ENCODE measurements around the gene AKR7A3. TPM values are rescaled to one million over a fixed set of nuclear protein-coding genes. Genes with fewer than 3 reads are reported as not detected.
"Not testable (repeated sequence)": the region's sequence is repeated elsewhere in the genome, so short reads cannot be mapped to it uniquely, and the experiment has no call there.

Gene AKR7A3
- total RNA-seq, 1 experiment from 2014 or later: 0.40 TPM

DNA sequence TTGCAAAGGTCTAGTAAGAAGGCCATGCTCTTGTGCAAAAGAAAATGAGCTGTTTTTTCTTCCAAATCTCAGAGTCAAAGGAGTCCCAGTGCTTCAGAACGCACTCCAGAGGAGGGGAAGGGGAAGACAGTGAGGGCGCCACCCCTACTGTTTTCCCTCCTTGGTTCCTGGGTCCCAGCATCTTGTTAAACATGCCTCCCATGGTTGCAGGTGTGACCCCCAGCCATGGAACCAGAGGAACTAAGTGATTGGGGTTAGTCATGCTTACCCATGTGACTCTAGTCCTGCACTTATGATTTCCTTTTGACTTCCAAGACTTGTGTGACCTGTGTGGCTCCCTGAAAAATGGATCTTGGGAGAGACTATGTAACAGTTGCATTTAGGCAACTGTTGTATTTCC lies 6.1 kb upstream of the AKR7A3 start:
- no peak overlapping the region for H2AFZ ChIP-seq (ENCODE audit: low read length)
- intact Hi-C loops (cut with micrococcal nuclease): no loop called here
- POLR2A ChIA-PET (ENCODE audit: unreplicated experiment): no interaction called here
- H3F3A ChIP-seq (ENCODE audit: low read length, unreplicated experiment): no peaks in the 10 kb centered on the region
- H3K36me3 ChIP-seq (ENCODE audit: low read depth, low read length): peaks cover 17% of the 10 kb centered on the region
- H3K4me3 ChIP-seq (ENCODE audit: low read length): no peak overlapping the region
- H3K9me3 ChIP-seq (ENCODE audit: low read length): peaks cover 6% of the 10 kb centered on the region
- H3K9ac ChIP-seq (ENCODE audit: low read length): no peak overlapping the region
- DNase-seq (no peak), ATAC-seq (no peak)
- no peaks in the 10 kb centered on the region for H4K20me1 ChIP-seq (ENCODE audit: low read length)
- CTCF ChIA-PET: no interaction called here
- no peaks in the 10 kb centered on the region for H3K79me2 ChIP-seq (ENCODE audit: low read length)
- no peak overlapping the region for H3K4me2 ChIP-seq (ENCODE audit: low read length)
- TF ChIP-seq, protein P1, sequence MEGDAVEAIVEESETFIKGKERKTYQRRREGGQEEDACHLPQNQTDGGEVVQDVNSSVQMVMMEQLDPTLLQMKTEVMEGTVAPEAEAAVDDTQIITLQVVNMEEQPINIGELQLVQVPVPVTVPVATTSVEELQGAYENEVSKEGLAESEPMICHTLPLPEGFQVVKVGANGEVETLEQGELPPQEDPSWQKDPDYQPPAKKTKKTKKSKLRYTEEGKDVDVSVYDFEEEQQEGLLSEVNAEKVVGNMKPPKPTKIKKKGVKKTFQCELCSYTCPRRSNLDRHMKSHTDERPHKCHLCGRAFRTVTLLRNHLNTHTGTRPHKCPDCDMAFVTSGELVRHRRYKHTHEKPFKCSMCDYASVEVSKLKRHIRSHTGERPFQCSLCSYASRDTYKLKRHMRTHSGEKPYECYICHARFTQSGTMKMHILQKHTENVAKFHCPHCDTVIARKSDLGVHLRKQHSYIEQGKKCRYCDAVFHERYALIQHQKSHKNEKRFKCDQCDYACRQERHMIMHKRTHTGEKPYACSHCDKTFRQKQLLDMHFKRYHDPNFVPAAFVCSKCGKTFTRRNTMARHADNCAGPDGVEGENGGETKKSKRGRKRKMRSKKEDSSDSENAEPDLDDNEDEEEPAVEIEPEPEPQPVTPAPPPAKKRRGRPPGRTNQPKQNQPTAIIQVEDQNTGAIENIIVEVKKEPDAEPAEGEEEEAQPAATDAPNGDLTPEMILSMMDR (conservative IDR thresholded peaks at IDR 0.05; ENCODE audit: low read depth, low read length): no peak
- no peak for TF ChIP-seq EZH2phosphoT487 (IDR thresholded peaks at IDR 0.05; ENCODE audit: borderline replicate concordance, low read length)
- no peak for TF ChIP-seq EZH2 (IDR thresholded peaks at IDR 0.05; ENCODE audit: low read length, unreplicated experiment)
- H3K4me1 ChIP-seq (ENCODE audit: insufficient read depth, low read length): no peaks in the 10 kb centered on the region
- BruUV-seq (replicated peaks): no TSS peak
- no peak overlapping the region for H3K27ac ChIP-seq (ENCODE audit: low read length)
- H3K27me3 ChIP-seq (ENCODE audit: low read length): no peaks in the 10 kb centered on the region
- no peaks in the 10 kb centered on the region for H3K9me2 ChIP-seq (replicated peaks; ENCODE audit: low read length)

DNA sequence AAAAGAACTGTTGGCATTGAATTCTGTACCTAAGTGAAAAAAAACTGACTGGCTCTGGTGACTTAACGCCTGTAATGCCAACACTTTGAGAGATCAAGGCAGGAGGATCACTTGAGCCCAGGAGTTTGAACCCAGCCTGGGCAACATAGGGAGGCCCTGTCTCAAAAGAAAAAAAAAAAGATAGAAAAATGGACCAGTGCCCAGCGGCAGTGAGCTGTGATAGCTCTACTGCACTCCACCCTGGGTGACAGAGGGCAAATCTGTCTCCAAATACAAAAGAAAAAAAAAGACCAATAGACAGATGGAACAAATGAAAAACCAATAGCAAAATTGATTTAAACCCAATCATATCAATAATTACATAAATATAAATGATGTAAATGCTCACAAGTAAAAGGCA lies 674 bp upstream of the AKR7A3 start:
- Histone ChIP-seq H3K36me3 (ENCODE audit: low read depth, low read length) (no peaks in the 10 kb centered on the region), H3K4me1 (ENCODE audit: insufficient read depth, low read length) (peaks cover 4% of the 10 kb centered on the region; the same call in 1 of the 2 replicates), H3K9me2 (replicated peaks; ENCODE audit: low read length) (no peaks in the 10 kb centered on the region), H3K27me3 (ENCODE audit: low read length) (no peaks in the 10 kb centered on the region), H3K27ac (ENCODE audit: low read length) (no peak overlapping the region), H3F3A (ENCODE audit: low read length, unreplicated experiment) (no peaks in the 10 kb centered on the region), H3K79me2 (ENCODE audit: low read length) (no peaks in the 10 kb centered on the region), H4K20me1 (ENCODE audit: low read length) (no peaks in the 10 kb centered on the region), H3K4me3 (ENCODE audit: low read length) (no peak overlapping the region), H3K4me2 (ENCODE audit: low read length) (no peak overlapping the region), H3K9me3 (ENCODE audit: low read length) (no peaks in the 10 kb centered on the region; the same call in 1 of the 2 replicates), H2AFZ (ENCODE audit: low read length) (no peak overlapping the region), H3K9ac (ENCODE audit: low read length) (no peak overlapping the region)
- DNase-seq (no peak), ATAC-seq (no peak)
- TF ChIP-seq EZH2phosphoT487 (IDR thresholded peaks at IDR 0.05; ENCODE audit: borderline replicate concordance, low read length) (no peak), EZH2 (IDR thresholded peaks at IDR 0.05; ENCODE audit: low read length, unreplicated experiment) (no peak)
- TF ChIP-seq, protein P1 (conservative IDR thresholded peaks at IDR 0.05; ENCODE audit: low read depth, low read length): no peak
- intact Hi-C loops (cut with micrococcal nuclease): no loop called here
- BruUV-seq (replicated peaks): no TSS peak
- POLR2A ChIA-PET (ENCODE audit: unreplicated experiment): no interaction called here
- CTCF ChIA-PET: no interaction called here

DNA sequence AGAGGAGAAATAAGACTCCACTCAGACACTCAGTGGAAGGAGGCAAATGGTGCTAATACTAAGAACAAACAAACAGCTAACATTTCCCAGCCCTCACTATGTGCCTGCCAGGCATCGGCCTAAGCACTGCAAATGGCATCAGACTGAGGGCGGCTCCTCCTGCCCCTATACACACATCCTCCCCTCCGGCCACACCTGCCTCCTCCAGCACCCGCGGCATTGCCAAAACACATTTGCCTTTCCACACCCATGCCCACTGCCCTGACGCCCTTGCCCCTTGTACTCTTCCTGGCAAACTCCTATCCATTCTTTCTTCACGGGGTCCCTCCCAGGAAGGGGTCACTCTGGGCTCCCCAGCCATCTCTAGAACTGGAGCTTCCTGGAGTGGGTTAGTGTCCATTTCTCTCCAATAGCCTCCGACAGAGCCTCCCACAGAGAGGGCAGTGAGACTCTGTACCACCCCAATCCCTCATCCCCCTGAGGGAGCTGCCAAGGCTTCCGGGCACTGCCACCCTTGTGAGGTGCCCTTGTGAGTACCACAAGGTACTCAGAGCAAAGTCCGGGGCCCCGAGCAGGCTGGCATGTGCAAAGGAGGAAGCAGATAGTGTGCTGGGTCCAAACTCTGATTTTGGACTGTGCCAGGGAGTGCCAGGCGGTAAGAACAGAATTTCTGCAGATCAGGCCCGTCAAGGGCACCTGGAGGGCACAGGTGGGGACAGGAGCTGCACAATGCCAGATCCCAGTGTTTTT lies 959 bp downstream of the AKR7A3 start:
- H3K27ac ChIP-seq (ENCODE audit: low read length): no peak overlapping the region
- H3K9me2 ChIP-seq (replicated peaks; ENCODE audit: low read length): no peaks in the 10 kb centered on the region
- no peaks in the 10 kb centered on the region for H3K27me3 ChIP-seq (ENCODE audit: low read length)
- DNase-seq: no peak
- H3K4me2 ChIP-seq (ENCODE audit: low read length): no peak overlapping the region
- ATAC-seq: peak; percentile 20; the same call in 1 of the 2 replicates
- no peak overlapping the region for H2AFZ ChIP-seq (ENCODE audit: low read length)
- H3K79me2 ChIP-seq (ENCODE audit: low read length): no peaks in the 10 kb centered on the region
- no peaks in the 10 kb centered on the region for H3K9me3 ChIP-seq (ENCODE audit: low read length)
- POLR2A ChIA-PET (ENCODE audit: unreplicated experiment): no interaction called here
- TF ChIP-seq, protein P1 (conservative IDR thresholded peaks at IDR 0.05; ENCODE audit: low read depth, low read length): no peak
- TF ChIP-seq EZH2phosphoT487 (IDR thresholded peaks at IDR 0.05; ENCODE audit: borderline replicate concordance, low read length): no peak
- no TSS peak for BruUV-seq (replicated peaks)
- intact Hi-C loops (cut with micrococcal nuclease): no loop called here
- H3K9ac ChIP-seq (ENCODE audit: low read length): no peak overlapping the region
- CTCF ChIA-PET: no interaction called here
- no peaks in the 10 kb centered on the region for H3K36me3 ChIP-seq (ENCODE audit: low read depth, low read length)
- H3K4me3 ChIP-seq (ENCODE audit: low read length): no peak overlapping the region
- H3K4me1 ChIP-seq (ENCODE audit: insufficient read depth, low read length): peaks cover 4% of the 10 kb centered on the region; the same call in 1 of the 2 replicates
- H4K20me1 ChIP-seq (ENCODE audit: low read length): no peaks in the 10 kb centered on the region
- H3F3A ChIP-seq (ENCODE audit: low read length, unreplicated experiment): no peaks in the 10 kb centered on the region

- H3K4me3 ChIP-seq (ENCODE audit: low read length); H3K27ac ChIP-seq (ENCODE audit: low read length); H2AFZ ChIP-seq (ENCODE audit: low read length); H3K36me3 ChIP-seq (ENCODE audit: low read depth, low read length); CTCF ChIA-PET; H3K27me3 ChIP-seq (ENCODE audit: low read length); H3K9me3 ChIP-seq (ENCODE audit: low read length); H3K9ac ChIP-seq (ENCODE audit: low read length); BruUV-seq (replicated peaks); H3K4me2 ChIP-seq (ENCODE audit: low read length); H3K4me1 ChIP-seq (ENCODE audit: insufficient read depth, low read length); H3K79me2 ChIP-seq (ENCODE audit: low read length); DNase-seq; H3K9me2 ChIP-seq (replicated peaks; ENCODE audit: low read length); H3F3A ChIP-seq (ENCODE audit: low read length, unreplicated experiment); intact Hi-C loops (cut with micrococcal nuclease); POLR2A ChIA-PET (ENCODE audit: unreplicated experiment); H4K20me1 ChIP-seq (ENCODE audit: low read length): not testable (repeated sequence)
- peak; percentile 7; the same call in 1 of the 2 replicates for ATAC-seq
These were observed 2.8 kb downstream of the AKR7A3 start for GRCh38 chr1:19285807-19286206.

Data from PC-3 (cell line).